ENCODE data around the gene ALPK1.

- no peak for TF ChIP-seq CTCF (IDR thresholded peaks at IDR 0.05 in 4 of 5, conservative IDR thresholded peaks at IDR 0.05 in 1 of 5)
- TF ChIP-seq POLR2A (IDR thresholded peaks at IDR 0.05), result no peak
Observed at GRCh38 chr4:112416464-112416863, 119.3 kb downstream of the ALPK1 start.

All from gastrocnemius medialis (tissue), 4 donors.